ENCODE results near the gene NHEJ1. TPM values are rescaled to one million over a fixed set of nuclear protein-coding genes. Genes with fewer than 3 reads are reported as not detected.
A peak's percentile ranks its signal among the peaks of the same experiment; 100 is the strongest.

Gene NHEJ1
- total and polyA plus RNA-seq, 2 of the 13 experiments (the other 11 are each of a cell fraction or from before 2014, with no cell fraction given): 30.0 to 30.7 TPM

GRCh38 chr2:219119422-219120043, 41.1 kb downstream of the NHEJ1 start:
- FAIRE-seq (peak; percentile 59), DNase-seq (ENCODE audit: low spot score) (peak; percentile 62), ATAC-seq (peak; percentile 61)
- H3K36me3 ChIP-seq (replicated peaks in 1 of 2; ENCODE audit: control insufficient read depth in 1 of 2, insufficient read depth in 2 of 2, low read length in 2 of 2): no peaks in the 10 kb centered on the region
- H3K27me3 ChIP-seq (ENCODE audit: control insufficient read depth in 1 of 2, insufficient read depth in 2 of 2, low read length in 2 of 2): no peaks in the 10 kb centered on the region
- in situ Hi-C loops (cut with HindIII; ENCODE audit: extremely low pct_ligation_motif_present, low pct_unique_long_range_greater_than_20kb) (loop anchor here (5.0 kb wide), 1 partner anchor 62 kb away; no protein-coding TSS in a partner anchor), intact Hi-C loops (cut with micrococcal nuclease; ENCODE audit: unreplicated experiment) (loop anchor here (1.0 kb wide), 3 partner anchors 46 to 90 kb away; no protein-coding TSS in a partner anchor)
- no peaks in the 10 kb centered on the region for H3K9me3 ChIP-seq (ENCODE audit: low read length)
- H3K4me1 ChIP-seq (ENCODE audit: insufficient read depth, low read length): peaks cover 69% of the 10 kb centered on the region
- H3K27ac ChIP-seq (ENCODE audit: extremely low read length, insufficient read depth, low read length): no peak overlapping the region
- no peak overlapping the region for H3K4me2 ChIP-seq (ENCODE audit: low read depth, low read length)
- H3K4me3 ChIP-seq (replicated peaks in 1 of 3; ENCODE audit: insufficient read depth in 1 of 3, low read depth in 2 of 3, low read length in 3 of 3): no peak overlapping the region
- H4K20me1 ChIP-seq (ENCODE audit: insufficient read depth, low read length): no peaks in the 10 kb centered on the region
- POLR2A ChIA-PET: interaction anchor here (1.3 to 5.6 kb wide), 2 partner anchors 47 to 60 kb away, joined by 4 to 45 read pairs; no protein-coding TSS in a partner anchor
- no peaks in the 10 kb centered on the region for H3K79me2 ChIP-seq (ENCODE audit: insufficient read depth, low read length)
- CTCF ChIA-PET (ENCODE audit: low intra/inter-chr PET ratio, low total read pairs): interaction anchor here (0.7 to 4.5 kb wide), 10 partner anchors 10 to 126 kb away, joined by 3 to 82 read pairs (median 4); partner anchors contain the start of gene CRYBA2
- BruUV-seq (replicated peaks): no TSS peak
- H3K9ac ChIP-seq (ENCODE audit: insufficient read depth, low read depth, low read length): no peak overlapping the region
- H2AFZ ChIP-seq (ENCODE audit: low read length): no peak overlapping the region
- 55% methylated on average over 7 of the region's 7 CpGs for WGBS (ENCODE audit: low lambda C conversion rate)
- TF ChIP-seq CREM (IDR thresholded peaks at IDR 0.05): no peak
- no peak for TF ChIP-seq CREM (CRISPR knock-in tag; IDR thresholded peaks at IDR 0.05)
- TF ChIP-seq PCBP2 (optimal IDR thresholded peaks at IDR 0.05; ENCODE audit: low read depth, low read length, poor library complexity, severe bottlenecking): peak; percentile 15
- TF ChIP-seq, protein P1, sequence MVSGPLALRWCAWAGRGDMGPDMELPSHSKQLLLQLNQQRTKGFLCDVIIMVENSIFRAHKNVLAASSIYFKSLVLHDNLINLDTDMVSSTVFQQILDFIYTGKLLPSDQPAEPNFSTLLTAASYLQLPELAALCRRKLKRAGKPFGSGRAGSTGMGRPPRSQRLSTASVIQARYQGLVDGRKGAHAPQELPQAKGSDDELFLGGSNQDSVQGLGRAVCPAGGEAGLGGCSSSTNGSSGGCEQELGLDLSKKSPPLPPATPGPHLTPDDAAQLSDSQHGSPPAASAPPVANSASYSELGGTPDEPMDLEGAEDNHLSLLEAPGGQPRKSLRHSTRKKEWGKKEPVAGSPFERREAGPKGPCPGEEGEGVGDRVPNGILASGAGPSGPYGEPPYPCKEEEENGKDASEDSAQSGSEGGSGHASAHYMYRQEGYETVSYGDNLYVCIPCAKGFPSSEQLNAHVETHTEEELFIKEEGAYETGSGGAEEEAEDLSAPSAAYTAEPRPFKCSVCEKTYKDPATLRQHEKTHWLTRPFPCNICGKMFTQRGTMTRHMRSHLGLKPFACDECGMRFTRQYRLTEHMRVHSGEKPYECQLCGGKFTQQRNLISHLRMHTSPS (CRISPR knock-in tag; IDR thresholded peaks at IDR 0.05; ENCODE audit: low read depth): no peak
- TF ChIP-seq, protein P2, sequence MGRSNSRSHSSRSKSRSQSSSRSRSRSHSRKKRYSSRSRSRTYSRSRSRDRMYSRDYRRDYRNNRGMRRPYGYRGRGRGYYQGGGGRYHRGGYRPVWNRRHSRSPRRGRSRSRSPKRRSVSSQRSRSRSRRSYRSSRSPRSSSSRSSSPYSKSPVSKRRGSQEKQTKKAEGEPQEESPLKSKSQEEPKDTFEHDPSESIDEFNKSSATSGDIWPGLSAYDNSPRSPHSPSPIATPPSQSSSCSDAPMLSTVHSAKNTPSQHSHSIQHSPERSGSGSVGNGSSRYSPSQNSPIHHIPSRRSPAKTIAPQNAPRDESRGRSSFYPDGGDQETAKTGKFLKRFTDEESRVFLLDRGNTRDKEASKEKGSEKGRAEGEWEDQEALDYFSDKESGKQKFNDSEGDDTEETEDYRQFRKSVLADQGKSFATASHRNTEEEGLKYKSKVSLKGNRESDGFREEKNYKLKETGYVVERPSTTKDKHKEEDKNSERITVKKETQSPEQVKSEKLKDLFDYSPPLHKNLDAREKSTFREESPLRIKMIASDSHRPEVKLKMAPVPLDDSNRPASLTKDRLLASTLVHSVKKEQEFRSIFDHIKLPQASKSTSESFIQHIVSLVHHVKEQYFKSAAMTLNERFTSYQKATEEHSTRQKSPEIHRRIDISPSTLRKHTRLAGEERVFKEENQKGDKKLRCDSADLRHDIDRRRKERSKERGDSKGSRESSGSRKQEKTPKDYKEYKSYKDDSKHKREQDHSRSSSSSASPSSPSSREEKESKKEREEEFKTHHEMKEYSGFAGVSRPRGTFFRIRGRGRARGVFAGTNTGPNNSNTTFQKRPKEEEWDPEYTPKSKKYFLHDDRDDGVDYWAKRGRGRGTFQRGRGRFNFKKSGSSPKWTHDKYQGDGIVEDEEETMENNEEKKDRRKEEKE (IDR thresholded peaks at IDR 0.05): no peak
- no peak for TF ChIP-seq THYN1 (CRISPR knock-in tag; IDR thresholded peaks at IDR 0.05; ENCODE audit: borderline replicate concordance, low read depth)
- no peak; the same call in 1 of the 2 replicates for TF ChIP-seq KDM2A (CRISPR knock-in tag; IDR thresholded peaks at IDR 0.05; ENCODE audit: borderline replicate concordance, low read depth)
- no peak for TF ChIP-seq ZNF274 (CRISPR knock-in tag; IDR thresholded peaks at IDR 0.05)
- no peak for TF ChIP-seq ZEB1 (IDR thresholded peaks at IDR 0.05; ENCODE audit: insufficient replicate concordance, low read depth)
- TF ChIP-seq MBD4 (IDR thresholded peaks at IDR 0.05; ENCODE audit: borderline replicate concordance, low read length): no peak
- TF ChIP-seq, protein P3, sequence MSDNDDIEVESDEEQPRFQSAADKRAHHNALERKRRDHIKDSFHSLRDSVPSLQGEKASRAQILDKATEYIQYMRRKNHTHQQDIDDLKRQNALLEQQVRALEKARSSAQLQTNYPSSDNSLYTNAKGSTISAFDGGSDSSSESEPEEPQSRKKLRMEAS (IDR thresholded peaks at IDR 0.05): peak; percentile 31; the same call in 1 of the 2 replicates
- TF ChIP-seq ZNF18 (CRISPR knock-in tag; IDR thresholded peaks at IDR 0.05; ENCODE audit: insufficient replicate concordance): no peak
- TF ChIP-seq ZNF580 (CRISPR knock-in tag; IDR thresholded peaks at IDR 0.05; ENCODE audit: borderline replicate concordance, low read depth): no peak
- TF ChIP-seq, protein P4, sequence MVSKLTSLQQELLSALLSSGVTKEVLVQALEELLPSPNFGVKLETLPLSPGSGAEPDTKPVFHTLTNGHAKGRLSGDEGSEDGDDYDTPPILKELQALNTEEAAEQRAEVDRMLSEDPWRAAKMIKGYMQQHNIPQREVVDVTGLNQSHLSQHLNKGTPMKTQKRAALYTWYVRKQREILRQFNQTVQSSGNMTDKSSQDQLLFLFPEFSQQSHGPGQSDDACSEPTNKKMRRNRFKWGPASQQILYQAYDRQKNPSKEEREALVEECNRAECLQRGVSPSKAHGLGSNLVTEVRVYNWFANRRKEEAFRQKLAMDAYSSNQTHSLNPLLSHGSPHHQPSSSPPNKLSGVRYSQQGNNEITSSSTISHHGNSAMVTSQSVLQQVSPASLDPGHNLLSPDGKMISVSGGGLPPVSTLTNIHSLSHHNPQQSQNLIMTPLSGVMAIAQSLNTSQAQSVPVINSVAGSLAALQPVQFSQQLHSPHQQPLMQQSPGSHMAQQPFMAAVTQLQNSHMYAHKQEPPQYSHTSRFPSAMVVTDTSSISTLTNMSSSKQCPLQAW (CRISPR knock-in tag; IDR thresholded peaks at IDR 0.05): peak; percentile 46; the same call in 1 of the 2 replicates

All from HepG2 (cell line).